Measurements from ENCODE around the gene TTC9. TPM values are rescaled to one million over a fixed set of nuclear protein-coding genes. Genes with fewer than 3 reads are reported as not detected.

The TTC9 gene
- total and polyA plus RNA-seq, 9 of the 15 experiments (the other 6 are each of a cell fraction or from before 2014, with no cell fraction given), result 0.07 TPM; not detected in 8

- FAIRE-seq (no peak), DNase-seq (ENCODE audit: extremely low read depth in 1 of 4, low spot score in 3 of 4) (no peak), ATAC-seq (no peak)
- Histone ChIP-seq H2AFZ (ENCODE audit: low read depth, low read length) (no peak overlapping the region), H3K27ac (ENCODE audit: extremely low read depth, low read depth, low read length) (no peak overlapping the region), H3K4me3 (no peak overlapping the region), H4K20me1 (replicated peaks; ENCODE audit: control insufficient read depth, insufficient read depth, low read length) (no peaks in the 10 kb centered on the region), H3K79me2 (ENCODE audit: control insufficient read depth, insufficient read depth, low read length) (no peaks in the 10 kb centered on the region), H3K4me2 (ENCODE audit: insufficient read depth, low read length) (no peak overlapping the region), H3K27me3 (ENCODE audit: control insufficient read depth in 2 of 2, insufficient read depth in 2 of 2, low read length in 2 of 2) (no peaks in the 10 kb centered on the region; a peak in 1 of 5 replicates), H3K9ac (ENCODE audit: insufficient read depth in 1 of 2, low read depth in 2 of 2, low read length in 2 of 2) (no peak overlapping the region), H3K4me1 (replicated peaks in 1 of 2; ENCODE audit: control insufficient read depth in 2 of 2, insufficient read depth in 2 of 2, low read length in 2 of 2) (no peaks in the 10 kb centered on the region), H3K9me1 (ENCODE audit: control insufficient read depth, insufficient read depth, low read length) (no peaks in the 10 kb centered on the region), H3K9me3 (replicated peaks; ENCODE audit: control insufficient read depth, insufficient read depth, low read depth, low read length) (no peaks in the 10 kb centered on the region), H3K36me3 (ENCODE audit: control insufficient read depth, insufficient read depth, low read length) (no peaks in the 10 kb centered on the region)
- 25% methylated on average over 10 of the region's 15 CpGs for WGBS (ENCODE audit: insufficient coverage, low coverage, missing lambda C conversion rate)
- intact Hi-C loops (cut with micrococcal nuclease), result no loop called here
- ChIA-PET CTCF (ENCODE audit: low intra/inter-chr PET ratio) (no interaction called here), POLR2A (interaction anchor here (0.7 to 0.8 kb wide), 2 partner anchors 10 to 101 kb away, joined by 3 read pairs; no protein-coding TSS in a partner anchor)
- TF ChIP-seq GABPB2 (CRISPR knock-in tag; conservative IDR thresholded peaks at IDR 0.05) (no peak), RHOXF2B (CRISPR knock-in tag; conservative IDR thresholded peaks at IDR 0.05) (no peak), ZNF57 (CRISPR knock-in tag; IDR thresholded peaks at IDR 0.05) (no peak), ZNF431 (CRISPR knock-in tag; IDR thresholded peaks at IDR 0.05) (no peak), GTF2F1 (IDR thresholded peaks at IDR 0.05; ENCODE audit: low read depth, low read length) (no peak), ZNF140 (CRISPR knock-in tag; IDR thresholded peaks at IDR 0.05) (no peak), CHD4 (IDR thresholded peaks at IDR 0.05; ENCODE audit: insufficient read depth, insufficient replicate concordance, low read depth, low read length, poor library complexity, severe bottlenecking) (no peak), CREBBP (IDR thresholded peaks at IDR 0.05; ENCODE audit: low read depth, low read length) (no peak)
- BruUV-seq (replicated peaks), result no TSS peak
- in situ Hi-C loops (cut with MboI), result no loop called here
Measured at GRCh38 chr14:70708717-70709570, 67.2 kb downstream of the TTC9 start.
